Fibroblast of gingiva (primary cell): ENCODE measurements around the gene SDC1.

Experiments used
- DNase-seq: peaks from one replicate; pipeline ENCODE4 v3.0.0-alpha.2; 2011; ENCODE audit warnings: low read depth

SDC1 gene

DNA sequence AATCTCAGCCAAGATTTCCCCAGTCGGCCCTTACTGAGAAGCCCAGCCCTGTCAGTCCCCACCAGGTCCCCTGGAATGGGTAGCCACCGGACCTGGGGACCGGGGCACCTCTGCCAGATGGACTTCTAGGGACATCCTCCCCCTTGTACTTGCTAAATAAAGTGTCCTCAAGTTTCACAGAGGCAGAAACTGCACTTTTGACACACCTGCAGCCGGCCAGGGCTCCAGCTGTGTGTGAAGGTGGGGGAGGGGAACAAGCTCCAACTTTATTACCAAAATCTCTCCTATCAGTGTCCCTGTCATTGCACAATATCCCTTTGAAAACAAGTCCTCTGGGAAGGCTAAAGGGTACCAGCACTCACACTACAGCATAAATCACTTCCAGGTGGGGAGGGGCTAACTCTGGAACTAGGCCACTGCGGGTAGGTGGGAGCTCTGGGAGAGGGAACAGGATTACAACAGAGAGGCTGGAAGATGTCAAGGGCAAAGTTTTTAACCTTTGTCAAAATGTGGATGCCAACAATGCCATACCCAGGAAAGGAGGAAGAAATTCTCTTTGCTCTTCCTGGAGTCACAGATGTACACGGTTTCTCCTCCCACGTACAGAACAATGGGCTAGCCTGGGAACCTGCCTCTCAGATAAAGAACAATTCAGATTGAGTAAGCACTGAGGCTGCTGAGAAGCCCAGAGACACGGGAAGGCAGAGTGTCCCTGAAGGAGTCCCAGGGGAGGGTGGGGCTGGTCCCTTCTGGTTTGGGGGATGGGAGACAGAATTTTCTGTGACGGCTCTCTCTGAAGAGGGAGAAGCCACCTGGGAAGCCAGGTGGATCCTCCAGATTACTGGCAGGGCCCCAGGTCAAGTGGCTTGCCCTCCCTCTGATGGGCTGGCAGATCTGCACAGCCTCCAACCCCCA, 11.0 kb downstream of the SDC1 start:
- DNase-seq, result no peak

DNA sequence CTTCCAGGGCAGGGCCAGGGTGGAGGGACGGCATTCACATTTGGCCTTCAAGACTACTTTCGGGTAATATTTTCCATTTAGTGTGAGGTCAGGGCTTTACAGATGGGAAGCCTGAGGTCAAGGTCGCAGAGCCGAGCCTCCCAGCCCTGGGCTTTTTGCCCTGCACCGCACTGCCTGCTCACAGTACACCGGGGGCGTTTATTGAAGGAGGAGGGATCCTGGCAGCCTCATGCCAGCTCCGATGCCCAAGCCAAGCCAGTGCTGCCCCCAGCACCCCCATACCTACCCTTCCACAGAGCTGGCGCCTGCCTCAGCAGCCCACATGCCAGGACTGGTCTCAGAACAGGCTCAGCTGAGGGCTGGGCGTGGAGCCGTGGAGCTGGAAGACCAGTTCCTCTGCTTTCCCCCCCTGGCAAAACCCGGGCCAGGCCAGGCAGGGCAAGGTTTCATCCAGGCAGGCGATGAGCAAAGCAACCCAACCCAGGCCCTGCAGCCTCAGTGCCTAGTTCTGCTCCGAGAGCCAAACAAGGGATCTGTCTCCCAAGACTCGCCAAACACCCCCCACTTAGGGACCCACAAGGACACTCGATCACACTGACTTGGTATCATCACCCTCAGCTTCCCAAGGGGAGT, 11.9 kb downstream of the SDC1 start:
- no peak for DNase-seq

GRCh38 chr2:20212459-20212870, 12.5 kb downstream of the SDC1 start:
- no peak for DNase-seq

- no peak for DNase-seq
These were observed 13.0 kb downstream of the SDC1 start for GRCh38 chr2:20211860-20212458.

DNA sequence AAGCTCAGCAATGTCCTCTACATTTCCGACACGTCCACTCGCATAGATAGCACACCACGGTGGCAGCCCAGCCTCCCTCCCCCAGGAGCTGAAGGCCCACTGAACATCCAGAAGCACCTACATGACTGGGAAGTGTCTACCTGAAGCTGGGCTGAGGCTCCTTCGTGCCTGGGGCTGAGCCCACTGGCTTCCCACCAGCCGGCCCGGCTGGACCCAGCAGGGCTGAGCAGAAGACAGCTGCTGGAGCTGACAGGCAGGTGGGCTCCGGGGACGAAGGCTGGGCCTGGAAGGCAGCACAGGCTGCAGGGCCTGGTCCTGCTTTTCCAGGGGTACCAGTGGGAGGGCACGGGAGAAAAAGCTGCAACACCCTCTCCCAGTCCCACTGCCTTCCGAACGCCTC, 13.5 kb downstream of the SDC1 start:
- DNase-seq, result no peak

DNA sequence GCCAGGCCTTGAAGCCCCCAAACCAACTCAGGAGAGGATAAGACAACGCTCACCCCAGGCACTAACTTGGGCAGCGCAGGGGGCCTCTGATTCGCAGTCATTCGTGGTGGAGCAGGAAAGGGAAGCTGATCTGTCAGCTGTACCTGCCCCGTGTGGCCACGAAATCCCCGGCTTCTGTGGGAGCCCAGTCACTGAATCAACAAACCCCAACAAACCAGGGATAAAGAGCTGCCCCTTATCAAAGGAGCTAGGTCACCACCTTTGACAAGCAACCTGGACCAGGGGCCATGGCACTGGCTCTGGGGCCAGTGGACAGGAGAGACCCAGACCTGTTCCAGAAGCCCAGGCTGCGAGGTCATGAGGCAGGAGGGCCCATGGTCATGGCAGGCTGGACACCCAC, 14.5 kb downstream of the SDC1 start:
- DNase-seq, result no peak

GRCh38 chr2:20209373-20210109, 15.4 kb downstream of the SDC1 start:
- DNase-seq, result no peak

DNA sequence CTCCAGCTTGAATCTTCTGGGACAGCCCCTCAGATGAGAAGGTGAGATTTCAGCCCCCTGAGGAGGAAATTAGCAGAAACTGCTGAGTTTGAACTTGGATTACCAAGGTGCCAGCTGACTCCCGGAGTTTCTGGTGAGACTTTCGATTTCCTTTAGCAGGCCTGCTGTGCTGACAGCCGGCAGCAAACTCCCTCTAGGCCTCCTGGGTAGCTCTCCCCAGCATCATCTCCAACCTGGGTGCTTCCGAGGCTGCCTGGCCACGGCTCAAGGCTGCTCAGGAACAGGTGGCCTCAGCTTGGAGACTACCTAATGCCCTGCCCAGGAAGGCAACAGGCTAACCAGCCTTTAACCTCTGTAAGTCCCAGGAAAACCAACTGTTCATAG, 16.5 kb downstream of the SDC1 start:
- DNase-seq, result no peak

DNA sequence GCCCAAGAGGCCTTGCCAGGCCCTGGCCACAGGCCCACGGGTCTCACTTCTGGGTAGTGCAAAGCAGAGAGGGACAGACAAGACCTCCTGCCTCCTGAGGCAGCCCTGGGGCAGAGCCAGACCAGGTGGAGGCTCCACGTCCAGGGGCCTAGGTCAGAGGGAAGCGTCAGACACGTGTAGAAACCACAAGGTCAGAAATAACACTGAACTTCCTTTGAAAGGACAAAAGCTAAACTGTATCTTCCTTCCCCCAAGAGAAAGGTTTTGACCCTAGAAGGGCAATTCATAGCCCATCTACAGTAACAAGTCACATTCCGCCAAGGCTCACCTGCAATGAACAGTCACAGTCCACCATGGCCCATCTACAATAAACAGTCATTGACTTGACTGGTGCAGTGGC, 17.9 kb downstream of the SDC1 start:
- no peak for DNase-seq

- DNase-seq, result no peak
These were observed 18.9 kb downstream of the SDC1 start for GRCh38 chr2:20205915-20206524.

- no peak for DNase-seq
These were observed 19.9 kb downstream of the SDC1 start for GRCh38 chr2:20205069-20205468.

GRCh38 chr2:20203521-20204225, 21.3 kb downstream of the SDC1 start:
- no peak for DNase-seq

DNA sequence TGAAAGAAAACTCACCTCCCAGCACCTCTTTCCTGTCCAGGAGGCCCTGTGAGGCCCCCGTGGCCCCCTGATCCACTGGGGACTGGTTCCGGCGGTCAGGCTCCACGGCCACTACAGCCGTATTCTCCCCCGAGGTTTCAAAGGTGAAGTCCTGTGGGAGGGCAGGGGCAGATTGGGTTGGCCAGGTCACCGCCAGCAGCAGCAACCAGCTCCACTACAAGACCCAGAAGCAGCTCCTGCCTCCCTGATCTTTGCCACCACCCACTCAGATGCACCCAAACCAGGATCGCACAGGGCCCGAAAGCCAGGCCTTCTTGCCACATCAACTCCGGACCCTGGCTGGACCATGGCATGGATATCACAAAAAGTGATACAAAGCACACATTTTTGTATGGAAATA, 21.9 kb downstream of the SDC1 start:
- DNase-seq, result no peak

DNA sequence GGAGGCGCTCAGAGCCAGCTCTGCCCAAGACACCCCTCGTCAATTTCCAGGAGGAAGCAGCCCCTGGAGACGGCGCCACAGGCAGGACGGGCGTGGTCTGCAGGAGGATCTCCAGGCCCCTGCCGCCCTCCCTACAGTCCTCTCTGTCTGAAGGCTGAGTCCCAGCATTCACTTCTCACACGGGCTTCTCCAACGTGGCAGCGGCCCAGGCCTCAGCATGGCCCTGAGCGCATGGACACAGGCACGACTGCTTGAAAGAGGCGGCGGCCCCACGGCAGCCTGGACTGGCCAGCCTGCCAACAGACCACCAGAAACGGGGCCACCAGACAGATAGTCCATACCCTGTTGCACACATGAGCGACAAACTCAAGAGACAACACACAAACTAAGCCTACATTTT, 23.3 kb downstream of the SDC1 start:
- no peak for DNase-seq

GRCh38 chr2:20200697-20201555, 24.0 kb downstream of the SDC1 start:
- DNase-seq, result no peak

GRCh38 chr2:20199633-20200270, 25.2 kb downstream of the SDC1 start:
- no peak for DNase-seq

DNA sequence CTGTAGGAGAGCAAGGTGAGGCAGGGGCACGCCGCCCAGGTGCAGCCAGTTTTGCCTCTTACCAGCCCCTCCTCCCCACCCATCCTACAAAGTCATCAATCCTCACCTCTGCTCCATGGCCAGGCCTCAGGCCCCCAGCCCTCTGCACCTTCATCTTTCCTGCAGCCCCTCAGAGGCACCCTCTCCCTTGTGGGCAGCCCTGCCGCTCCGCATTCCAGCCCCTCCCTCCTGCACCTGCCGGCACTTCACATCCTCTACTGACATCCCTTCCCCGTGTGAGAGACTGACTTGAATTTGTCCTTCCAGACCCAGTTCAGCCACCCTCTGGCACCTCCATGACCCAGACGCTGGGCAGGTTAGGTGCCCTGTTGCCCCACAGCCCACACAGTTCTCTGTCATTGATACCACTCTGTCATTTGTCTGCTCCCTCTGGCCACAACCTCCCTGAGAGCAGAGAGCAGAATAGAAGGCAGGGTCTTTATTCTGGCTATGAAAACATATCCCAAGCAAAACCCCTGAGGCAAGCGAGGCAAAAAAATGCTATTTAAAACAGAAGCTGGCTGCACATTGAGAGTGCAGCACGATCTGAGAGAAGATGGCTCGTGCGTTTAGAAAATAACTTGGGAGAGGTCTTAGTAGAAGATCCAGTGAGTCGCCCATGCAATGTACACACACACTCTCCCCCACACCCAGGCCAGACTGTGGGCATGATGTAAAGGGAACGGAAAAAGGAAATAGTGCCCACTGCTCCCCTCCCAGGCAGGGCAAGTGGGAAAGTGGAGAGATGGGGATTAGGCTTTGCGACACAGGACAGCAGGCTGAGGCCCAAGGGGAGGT, 25.9 kb downstream of the SDC1 start:
- DNase-seq, result no peak

DNA sequence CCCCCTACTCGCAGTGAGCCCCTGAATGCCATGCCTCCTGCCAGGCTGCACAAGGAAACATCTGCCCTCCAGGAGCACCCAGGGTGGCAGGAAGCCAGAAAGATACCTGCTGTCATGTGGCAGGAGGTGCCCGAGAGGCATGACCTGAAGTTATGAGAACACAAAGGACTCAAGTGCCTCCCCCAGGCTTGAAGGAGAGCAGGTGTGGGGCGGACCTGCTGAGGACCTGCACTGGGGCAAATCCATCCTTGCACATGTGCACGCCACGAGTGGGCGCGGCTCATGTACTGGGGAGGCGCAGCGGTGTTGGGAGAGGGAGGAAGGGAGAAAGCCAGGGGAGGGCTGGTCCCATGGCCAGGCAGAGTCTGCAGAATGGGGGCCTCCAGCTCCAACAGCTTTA, 26.9 kb downstream of the SDC1 start:
- no peak for DNase-seq

- no peak for DNase-seq
These were observed 27.7 kb downstream of the SDC1 start for GRCh38 chr2:20197192-20197591.
